HG03571 (cell line): ENCODE data around the gene TAF12.
A peak's percentile ranks its signal among the peaks of the same experiment; 100 is the strongest.
"Not testable (repeated sequence)": the region's sequence is repeated elsewhere in the genome, so short reads cannot be mapped to it uniquely, and the experiment has no call there.

Experiments used
- ATAC-seq: cut with Tn5 transposase; IDR thresholded peaks from one replicate; pipeline ENCODE4 v1.9.1; 2021; ENCODE audit not compliant: unreplicated experiment

Gene TAF12

GRCh38 chr1:28645406-28645805 is 2.5 kb upstream of the TAF12 start:
- ATAC-seq: not testable (repeated sequence)

GRCh38 chr1:28644494-28644893 is 1.6 kb upstream of the TAF12 start:
- ATAC-seq: no peak

DNA sequence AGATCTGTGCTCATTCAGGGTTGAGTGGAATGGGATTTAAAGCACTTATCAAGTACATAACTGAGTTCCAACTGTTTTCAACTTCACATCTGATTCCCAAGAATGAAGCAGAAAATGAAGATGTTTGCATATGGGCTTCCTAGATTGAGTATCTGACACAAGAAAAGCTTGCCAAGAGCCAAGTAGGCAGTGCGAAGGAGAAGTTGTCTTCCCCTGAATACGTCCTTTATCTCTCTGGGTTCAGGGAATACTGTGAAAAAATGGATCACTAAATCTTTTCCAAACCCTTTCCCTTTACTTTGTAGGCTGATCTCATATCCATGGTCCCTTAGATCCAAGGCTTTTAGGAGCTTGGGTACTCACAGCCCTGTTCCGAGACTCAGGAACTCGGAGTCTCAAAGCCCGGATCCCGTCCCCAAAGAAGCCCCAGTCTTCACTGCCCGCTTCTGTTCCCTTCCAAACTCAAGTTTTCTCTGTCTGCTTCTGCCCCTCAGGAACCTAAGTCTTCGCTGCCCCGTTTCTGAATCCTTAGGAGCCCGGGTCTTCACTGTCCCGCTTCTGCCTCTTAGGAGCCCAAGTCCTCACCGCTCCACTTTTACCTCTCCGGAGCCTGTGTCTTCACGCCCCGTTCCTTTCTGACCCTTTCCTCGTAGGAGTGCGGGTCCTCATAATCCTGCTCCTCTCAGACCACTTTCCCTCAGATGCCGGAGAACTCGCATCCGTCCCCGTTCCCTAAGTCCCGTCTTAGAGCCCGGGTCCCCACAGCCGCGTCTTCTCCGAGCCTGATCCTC is 616 bp downstream of the TAF12 start:
- ATAC-seq: peak; percentile 9

DNA sequence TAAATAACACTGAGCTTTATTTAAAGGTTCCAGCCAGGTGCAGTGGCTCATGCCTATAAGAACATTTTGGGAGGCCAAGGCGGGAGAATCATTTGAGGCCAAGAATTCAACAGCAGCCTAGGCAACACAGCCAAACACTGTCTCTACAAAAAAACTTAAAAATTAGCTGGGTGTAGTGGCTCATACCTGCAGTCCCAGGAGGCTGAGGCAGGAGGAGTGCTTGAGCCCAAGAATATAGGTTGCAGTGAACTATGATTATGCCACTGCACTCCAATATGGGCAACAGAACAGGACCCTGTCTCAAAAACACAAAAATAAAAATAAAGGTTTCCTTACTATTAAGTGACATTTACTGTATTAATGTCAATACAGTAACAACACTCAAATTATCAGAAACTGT is 2.1 kb downstream of the TAF12 start:
- ATAC-seq: no peak

DNA sequence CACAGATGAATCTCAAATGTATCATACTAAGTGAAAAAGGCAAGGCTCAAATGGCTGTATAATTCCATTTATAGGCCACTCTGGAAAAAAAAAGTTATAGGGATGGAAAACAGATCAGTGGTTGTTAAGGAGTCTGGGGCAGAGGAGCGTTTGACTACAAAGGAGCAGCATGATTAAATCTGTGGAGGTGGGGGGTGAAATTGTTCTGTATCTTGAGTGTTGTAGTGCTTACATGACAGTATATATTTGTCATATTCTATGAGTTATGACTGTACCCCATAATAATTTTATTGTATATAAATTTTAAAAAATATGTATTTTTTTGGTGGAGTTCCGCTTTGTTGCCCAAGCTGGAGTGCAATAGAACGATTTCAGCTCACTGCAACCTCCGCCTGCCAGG is 10.3 kb downstream of the TAF12 start:
- ATAC-seq: no peak

DNA sequence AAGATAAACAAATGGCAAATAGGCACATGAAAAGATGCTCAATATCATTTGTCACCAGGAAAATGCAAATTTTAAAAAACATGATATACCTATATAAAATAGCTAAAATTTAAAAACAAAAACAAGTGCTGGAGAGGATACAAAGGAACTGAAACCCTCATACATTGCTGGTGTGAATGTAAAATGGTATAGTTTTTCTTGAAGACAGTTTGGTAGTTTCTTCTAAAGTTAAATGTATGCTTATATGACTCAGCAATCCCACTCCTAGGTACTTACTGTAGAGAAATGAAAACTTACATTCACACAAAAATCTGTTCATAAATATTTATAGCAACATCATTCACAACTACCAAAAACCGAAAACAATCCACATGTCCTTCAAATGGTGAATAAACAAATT is 11.2 kb downstream of the TAF12 start:
- no peak for ATAC-seq

DNA sequence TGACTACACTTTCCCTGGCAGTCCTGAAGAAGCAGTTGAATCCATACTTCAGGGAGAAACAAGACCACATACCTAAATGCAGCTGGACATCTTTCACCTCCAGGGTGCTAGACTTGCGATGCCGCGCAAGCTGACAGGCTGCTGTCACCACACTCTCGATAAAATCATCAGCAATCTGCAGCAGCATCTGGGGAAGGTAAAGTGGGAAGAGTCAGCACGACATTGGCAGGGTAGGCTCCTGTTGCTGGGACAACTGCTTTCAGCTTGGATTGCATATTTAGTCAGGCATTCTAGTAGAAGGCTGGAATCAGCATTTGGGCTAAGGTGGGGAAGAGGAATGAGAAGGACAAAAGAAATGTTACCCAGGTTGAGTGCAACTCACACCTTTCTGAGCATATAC is 29.7 kb downstream of the TAF12 start:
- no peak for ATAC-seq

- ATAC-seq: no peak
Measured at GRCh38 chr1:28606771-28607170, 36.1 kb downstream of the TAF12 start.

DNA sequence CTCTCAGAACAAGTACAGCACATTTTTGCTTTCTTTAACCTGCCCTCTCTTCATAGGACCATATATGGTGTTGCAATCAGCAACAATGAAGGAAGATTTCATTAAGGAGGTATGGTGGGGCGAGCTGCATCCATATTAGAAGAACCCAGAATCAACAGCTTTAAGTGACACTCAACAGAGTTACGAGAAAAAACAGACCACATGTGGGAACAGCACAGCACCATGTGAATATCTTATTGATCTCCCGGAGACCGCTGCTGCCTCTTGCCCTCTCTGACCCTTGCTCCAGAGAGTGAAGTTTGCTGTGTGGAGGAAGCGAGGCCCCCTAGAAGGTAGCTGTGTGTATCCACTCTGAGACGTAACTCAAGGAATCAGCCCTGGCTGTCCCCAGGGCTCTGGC is 37.9 kb downstream of the TAF12 start:
- no peak for ATAC-seq

DNA sequence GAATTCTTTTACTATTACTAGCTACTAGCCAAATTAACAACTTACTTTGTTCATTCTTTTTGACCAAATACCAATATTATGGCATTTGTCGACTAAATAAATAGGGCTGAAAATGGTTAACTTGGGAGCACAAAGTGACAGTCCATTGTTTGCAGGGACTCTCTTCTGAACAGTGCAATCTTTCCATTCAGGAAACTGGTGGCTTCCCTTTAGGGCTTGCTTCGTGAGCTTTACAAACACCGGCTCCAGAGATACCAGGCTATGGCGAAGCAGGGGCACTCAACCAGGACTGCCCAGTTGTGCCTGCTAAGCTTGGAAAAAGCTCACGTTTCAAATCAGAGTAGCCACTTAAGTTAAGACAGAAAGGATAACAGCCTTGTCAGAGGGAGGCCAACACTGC is 38.5 kb downstream of the TAF12 start:
- no peak for ATAC-seq

GRCh38 chr1:28602536-28603439 is 40.1 kb downstream of the TAF12 start:
- no peak for ATAC-seq

GRCh38 chr1:28601696-28602095 is 41.2 kb downstream of the TAF12 start:
- ATAC-seq: no peak

DNA sequence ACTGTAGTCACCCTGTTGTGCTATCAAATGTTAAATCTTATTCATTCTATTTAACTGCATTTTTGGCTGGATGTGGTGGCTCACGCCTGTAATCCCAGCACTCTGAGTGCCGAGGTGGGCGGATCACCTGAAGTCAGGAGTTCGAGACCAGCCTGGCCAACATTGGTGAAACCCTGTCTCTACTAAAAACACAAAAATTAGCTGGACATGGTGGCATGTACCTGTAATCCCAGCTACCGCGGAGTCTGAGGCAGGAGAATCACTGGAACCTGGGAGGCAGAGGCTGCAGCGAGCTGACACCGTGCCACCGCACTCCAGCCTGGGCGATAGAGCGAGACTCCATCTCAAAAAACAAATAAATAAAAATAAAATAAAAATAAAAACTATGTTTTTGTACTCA is 46.6 kb downstream of the TAF12 start:
- not testable (repeated sequence) for ATAC-seq

DNA sequence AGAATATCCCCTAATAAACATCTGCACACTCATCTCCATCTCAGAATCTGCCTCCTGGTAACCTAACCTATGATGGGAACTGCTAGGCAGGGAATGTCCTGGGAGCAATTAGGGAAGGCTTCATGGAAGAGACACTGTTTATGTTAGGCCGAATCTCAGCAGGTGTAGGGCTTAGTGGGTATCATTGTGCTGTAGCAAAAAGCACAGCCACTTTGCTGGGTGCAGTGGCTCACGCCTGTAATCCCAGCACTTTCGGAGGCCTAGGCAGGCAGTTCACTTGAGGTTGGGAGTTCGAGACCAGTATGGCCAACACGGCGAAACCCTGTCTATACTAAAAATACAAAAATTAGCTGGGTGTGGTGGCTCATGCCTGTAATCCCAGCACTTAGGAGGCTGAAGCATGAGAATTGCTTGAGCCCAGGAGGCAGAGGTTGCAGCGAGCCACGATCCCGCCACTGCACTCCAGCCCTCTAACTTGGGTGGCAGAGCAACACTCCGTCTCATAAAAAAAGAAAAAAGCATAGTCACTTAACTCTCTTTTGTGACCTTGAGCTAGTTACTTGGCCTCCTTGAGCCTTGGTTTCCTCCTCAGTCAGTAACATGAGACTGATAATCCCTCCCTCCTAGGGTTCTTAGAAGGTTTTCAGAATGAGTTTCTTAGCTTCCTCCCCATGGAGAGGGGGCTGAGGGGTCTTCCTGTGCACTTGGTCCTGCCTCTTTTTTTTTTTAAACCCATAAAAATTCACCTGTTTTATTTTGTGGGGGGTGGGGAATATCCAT is 47.3 kb downstream of the TAF12 start:
- no peak for ATAC-seq

DNA sequence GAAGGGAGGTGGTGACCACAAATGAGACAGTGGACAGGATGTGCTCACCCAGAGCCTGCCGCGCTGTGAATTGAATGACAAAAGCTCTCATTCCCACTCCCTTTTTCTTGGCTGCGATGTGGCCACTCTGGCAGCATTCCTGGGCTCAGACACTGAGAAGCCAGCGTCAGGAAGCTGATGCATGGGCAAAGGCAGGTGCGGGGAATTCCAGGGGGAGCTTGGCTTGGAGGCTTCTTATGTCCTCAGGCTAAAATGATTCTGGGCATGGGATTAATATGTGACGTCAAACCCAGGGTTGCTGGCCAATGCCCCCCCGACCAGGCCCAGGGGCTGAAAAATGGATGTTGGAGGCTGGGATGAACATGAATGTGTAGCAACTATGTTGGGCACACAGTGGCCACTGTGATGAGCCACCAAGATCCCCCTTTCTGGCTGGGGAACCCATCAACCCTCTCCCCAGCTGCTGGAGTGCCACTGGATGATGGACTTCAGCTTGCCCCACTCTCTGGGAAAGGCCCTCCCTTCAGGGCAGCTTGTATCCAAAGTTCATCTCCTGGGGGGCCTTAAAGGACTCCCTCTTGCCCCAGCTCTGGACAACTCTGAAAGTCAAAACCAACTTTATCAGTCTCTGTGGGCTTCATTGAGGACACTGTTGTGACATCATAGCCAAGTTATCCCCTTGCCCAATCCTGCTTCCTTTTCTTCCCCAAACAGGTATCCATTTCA is 48.0 kb downstream of the TAF12 start:
- ATAC-seq: not testable (repeated sequence)

DNA sequence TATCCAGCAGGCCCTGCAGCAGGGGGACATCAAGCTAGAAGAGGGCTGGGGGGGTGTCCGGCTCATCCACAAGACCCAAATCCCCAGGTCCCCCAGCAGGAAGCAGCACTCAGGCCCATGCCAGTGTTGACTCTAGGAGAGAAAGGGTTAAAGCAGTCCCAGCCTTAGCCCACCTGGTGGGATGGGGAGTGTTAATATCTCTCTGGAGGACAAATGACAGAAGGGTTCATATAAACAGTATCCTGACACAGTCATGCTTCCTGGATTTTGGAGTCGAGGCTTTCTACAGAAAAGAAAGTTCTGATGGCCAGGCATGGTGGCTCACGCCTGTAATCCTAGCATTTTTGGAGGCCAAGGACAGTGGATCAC is 48.9 kb downstream of the TAF12 start:
- not testable (repeated sequence) for ATAC-seq

DNA sequence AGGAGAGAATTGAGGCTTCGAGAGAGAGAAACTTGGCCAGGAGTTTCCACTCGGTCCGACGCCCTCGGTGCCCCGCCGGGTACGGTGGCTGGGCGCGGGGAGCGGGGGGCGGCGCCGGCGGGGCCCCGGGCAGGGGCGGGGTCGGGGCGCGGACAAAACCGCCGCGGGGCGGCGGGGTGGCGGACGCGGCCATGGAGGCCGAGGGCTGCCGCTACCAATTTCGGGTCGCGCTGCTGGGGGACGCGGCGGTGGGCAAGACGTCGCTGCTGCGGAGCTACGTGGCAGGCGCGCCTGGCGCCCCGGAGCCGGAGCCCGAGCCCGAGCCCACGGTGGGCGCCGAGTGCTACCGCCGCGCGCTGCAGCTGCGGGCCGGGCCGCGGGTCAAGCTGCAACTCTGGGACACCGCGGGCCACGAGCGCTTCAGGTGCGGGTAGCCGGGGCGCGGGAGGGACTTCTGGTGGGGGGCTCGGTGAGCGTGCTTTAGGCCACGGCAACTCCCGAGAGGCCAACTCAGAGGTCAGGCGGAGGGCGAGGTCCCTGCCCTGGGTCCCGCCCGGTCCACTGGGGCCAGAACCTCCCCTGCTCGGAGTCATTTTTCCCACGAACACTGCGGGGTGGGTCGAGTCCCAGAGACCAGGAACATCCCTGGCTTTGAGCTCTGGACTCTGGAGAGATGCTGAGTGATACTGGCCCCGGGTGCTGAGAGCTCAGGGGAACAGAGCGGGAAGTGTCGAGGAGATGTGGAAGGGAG is 50.4 kb downstream of the TAF12 start:
- ATAC-seq: no peak

GRCh38 chr1:28591708-28592320 is 51.1 kb downstream of the TAF12 start, which contains the start of gene RAB42:
Gene RAB42 (plus strand): TSS chr1:28592265. CDS start chr1:28592512, 247 bp downstream.
- ATAC-seq: no peak

GRCh38 chr1:28586585-28587391 is 56.1 kb downstream of the TAF12 start:
- not testable (repeated sequence) for ATAC-seq
